Neural cell (in vitro differentiated cells): ENCODE results near the gene KCNIP4. TPM values are rescaled to one million over a fixed set of nuclear protein-coding genes. Genes with fewer than 3 reads are reported as not detected.

ENCODE experiments used
- H2AFZ ChIP-seq: fragments of 200-600, 300-800 bp; sonication (generic), shearing (Covaris generic); 2 replicates; pipeline ENCODE4 v1.6.0; 2014; ENCODE audit warnings: low read depth, mild to moderate bottlenecking, antibody characterized with exemption, low read length, moderate library complexity
- H3F3A ChIP-seq: fragments of 200-600 bp; shearing (Covaris generic); 2 replicates; pipeline ENCODE4 v1.6.1; 2016; ENCODE audit warnings: mild to moderate bottlenecking, moderate library complexity, mixed read lengths, antibody characterized with exemption, low read length; ENCODE audit not compliant: insufficient read depth, poor library complexity, severe bottlenecking
- H3K27ac ChIP-seq: fragments of 200-600, 300-800 bp; sonication (generic), shearing (Covaris generic); 2 replicates; pipeline ENCODE4 v1.5.1; 2014; ENCODE audit warnings: mild to moderate bottlenecking, low read length, moderate library complexity
- H3K27me3 ChIP-seq: fragments of 300-800, 200-600 bp; sonication (generic), shearing (Covaris generic); 2 replicates; pipeline ENCODE4 v1.6.0; 2014; ENCODE audit warnings: mild to moderate bottlenecking, low read depth, low read length, moderate library complexity; ENCODE audit not compliant: insufficient read depth
- H3K36me3 ChIP-seq: fragments of 300-800, 200-600 bp; sonication (generic), shearing (Covaris generic); 2 replicates; pipeline ENCODE4 v1.5.1; 2014; ENCODE audit warnings: mild to moderate bottlenecking, antibody characterized with exemption, low read length, moderate library complexity; ENCODE audit not compliant: insufficient read depth
- H3K4me2 ChIP-seq: fragments of 300-800, 200-600 bp; sonication (generic), shearing (Covaris generic); 2 replicates; pipeline ENCODE4 v1.6.0; 2014; ENCODE audit warnings: mild to moderate bottlenecking, low read length
- H3K4me3 ChIP-seq: fragments of 300-800, 200-600 bp; sonication (generic), shearing (Covaris generic); 2 replicates; pipeline ENCODE4 v1.5.1; 2014; ENCODE audit warnings: mild to moderate bottlenecking, low read length, moderate library complexity
- H3K79me2 ChIP-seq: fragments of 200-600 bp; shearing (Covaris generic); replicated peaks from 2 replicates; pipeline ENCODE4 v1.6.0; 2014; ENCODE audit warnings: mild to moderate bottlenecking, low read length, moderate library complexity; ENCODE audit not compliant: insufficient read depth
- H3K9ac ChIP-seq: fragments of 300-800, 200-600 bp; sonication (generic), shearing (Covaris generic); 2 replicates; pipeline ENCODE4 v1.6.1; 2016; ENCODE audit warnings: mild to moderate bottlenecking, low read length, mixed read lengths
- H3K9me2 ChIP-seq: fragments of 200-600 bp; shearing (Covaris generic); 2 replicates; pipeline ENCODE4 v1.6.1; 2016; ENCODE audit warnings: mild to moderate bottlenecking, low read length, mixed read lengths; ENCODE audit not compliant: insufficient read depth
- H3K9me3 ChIP-seq: fragments of 200-600, 300-800 bp; sonication (generic), shearing (Covaris generic); 2 replicates; pipeline ENCODE4 v1.6.1; 2016; ENCODE audit warnings: mild to moderate bottlenecking, mixed run types, low read length, moderate library complexity, mixed read lengths
- H4K20me1 ChIP-seq: fragments of 200-600 bp; shearing (Covaris generic); 2 replicates; pipeline ENCODE4 v1.6.1; 2016; ENCODE audit warnings: mild to moderate bottlenecking, mixed run types; ENCODE audit not compliant: insufficient read depth
- CTCF ChIP-seq: fragments of 450-650 bp; IDR thresholded peaks from 2 replicates; pipeline ENCODE4 v1.5.1; 2014; ENCODE audit warnings: antibody characterized with exemption, mild to moderate bottlenecking, moderate library complexity; ENCODE audit not compliant: poor library complexity, severe bottlenecking
- EP300 ChIP-seq: fragments of 450-650 bp; conservative IDR thresholded peaks from 2 replicates; pipeline ENCODE4 v1.6.1; 2014; ENCODE audit warnings: antibody characterized with exemption, mild to moderate bottlenecking, moderate library complexity; ENCODE audit not compliant: poor library complexity, severe bottlenecking
- EZH2 ChIP-seq: fragments of 200-600, 300-800 bp; shearing (Covaris generic), sonication (generic); IDR thresholded peaks from 2 replicates; pipeline ENCODE4 v1.6.1; 2014; ENCODE audit warnings: antibody characterized with exemption, low read length, borderline replicate concordance, mild to moderate bottlenecking; ENCODE audit not compliant: insufficient read depth, poor library complexity, severe bottlenecking
- MXI1 ChIP-seq: fragments of 450-650 bp; conservative IDR thresholded peaks from 2 replicates; pipeline ENCODE4 v1.6.1; 2014; ENCODE audit warnings: antibody characterized with exemption, mild to moderate bottlenecking; ENCODE audit not compliant: poor library complexity, severe bottlenecking
- POLR2AphosphoS5 ChIP-seq: IDR thresholded peaks from 2 replicates; pipeline ENCODE4 v1.6.1; 2012
- RAD21 ChIP-seq: fragments of 450-650 bp; conservative IDR thresholded peaks from 2 replicates; pipeline ENCODE4 v1.6.1; 2014; ENCODE audit warnings: antibody characterized with exemption, mild to moderate bottlenecking, moderate library complexity
- REST ChIP-seq: IDR thresholded peaks from 2 replicates; pipeline ENCODE4 v1.6.1; 2012; ENCODE audit warnings: borderline replicate concordance
- SMC3 ChIP-seq: fragments of 450-650 bp; conservative IDR thresholded peaks from 2 replicates; pipeline ENCODE4 v1.6.1; 2014; ENCODE audit warnings: antibody characterized with exemption, mild to moderate bottlenecking, moderate library complexity; ENCODE audit not compliant: poor library complexity
- TAF1 ChIP-seq: IDR thresholded peaks from 2 replicates; pipeline ENCODE4 v1.6.1; 2012; ENCODE audit warnings: low read depth
- polyA plus RNA-seq: library from polyadenylated mRNA; depleted of rRNA; stranded (reverse); fragments of >200 nt; gene quantifications from 2 replicates; pipeline ENCODE4 v1.2.3, GENCODE V29; 2014

Gene KCNIP4
- polyA plus RNA-seq, 1 donor from 2014 or later: 22.8 TPM

- H3K36me3 ChIP-seq: no peaks in the 10 kb centered on the region
- no peaks in the 10 kb centered on the region for H3F3A ChIP-seq
- H3K79me2 ChIP-seq: no peaks in the 10 kb centered on the region
- no peak overlapping the region for H3K9ac ChIP-seq
- H3K4me3 ChIP-seq: no peak overlapping the region
- H3K9me2 ChIP-seq: no peaks in the 10 kb centered on the region
- no peaks in the 10 kb centered on the region for H3K27me3 ChIP-seq
- TF ChIP-seq TAF1: no peak
- TF ChIP-seq SMC3: no peak
- TF ChIP-seq RAD21: no peak
- TF ChIP-seq EZH2: no peak
- no peak for TF ChIP-seq POLR2AphosphoS5
- TF ChIP-seq EP300: no peak
- no peak for TF ChIP-seq MXI1
- no peak for TF ChIP-seq REST
- no peak for TF ChIP-seq CTCF
- H2AFZ ChIP-seq: no peak overlapping the region
- H3K27ac ChIP-seq: no peak overlapping the region
- no peaks in the 10 kb centered on the region for H3K9me3 ChIP-seq
- H4K20me1 ChIP-seq: no peaks in the 10 kb centered on the region
- no peak overlapping the region for H3K4me2 ChIP-seq
These were observed 60.2 kb downstream of the KCNIP4 start for GRCh38 chr4:21888195-21888976.

DNA sequence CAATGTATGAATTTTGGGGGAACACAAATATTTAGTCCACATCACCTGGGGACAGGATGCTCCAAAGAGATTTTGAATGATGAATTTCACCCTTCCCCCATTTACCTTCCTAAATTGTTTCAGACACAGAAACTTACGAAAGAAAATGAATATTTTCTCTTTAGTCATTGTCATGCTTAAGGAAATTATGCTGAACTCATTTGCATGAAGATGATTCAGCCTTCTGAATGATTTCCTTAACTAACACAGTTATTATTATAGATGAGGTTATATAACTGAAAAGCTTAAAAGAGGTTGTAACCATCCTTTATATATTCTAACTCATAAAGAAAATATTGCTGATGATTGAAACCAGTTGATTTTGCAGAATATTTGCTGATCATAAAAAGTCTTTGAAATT is 61.1 kb downstream of the KCNIP4 start:
- Histone ChIP-seq H3K27ac (no peak overlapping the region), H3K9ac (no peak overlapping the region)

More for the DNA sequence above, 61.1 kb downstream of the KCNIP4 start:
- Histone ChIP-seq H3K36me3 (no peaks in the 10 kb centered on the region), H3K27me3 (no peaks in the 10 kb centered on the region), H3K79me2 (no peaks in the 10 kb centered on the region), H4K20me1 (no peaks in the 10 kb centered on the region), H3K9me3 (no peaks in the 10 kb centered on the region), H2AFZ (no peak overlapping the region), H3K4me3 (no peak overlapping the region), H3K4me2 (no peak overlapping the region), H3F3A (no peaks in the 10 kb centered on the region), H3K9me2 (no peaks in the 10 kb centered on the region)
- no peak for TF ChIP-seq EZH2
